ENCODE data around the gene MANSC1. TPM values are rescaled to one million over a fixed set of nuclear protein-coding genes. Genes with fewer than 3 reads are reported as not detected.

Gene MANSC1
- total and polyA plus RNA-seq, 9 of the 15 experiments (the other 6 are each of a cell fraction or from before 2014, with no cell fraction given) = 0.76 to 8.6 (median 3.1) TPM

DNA sequence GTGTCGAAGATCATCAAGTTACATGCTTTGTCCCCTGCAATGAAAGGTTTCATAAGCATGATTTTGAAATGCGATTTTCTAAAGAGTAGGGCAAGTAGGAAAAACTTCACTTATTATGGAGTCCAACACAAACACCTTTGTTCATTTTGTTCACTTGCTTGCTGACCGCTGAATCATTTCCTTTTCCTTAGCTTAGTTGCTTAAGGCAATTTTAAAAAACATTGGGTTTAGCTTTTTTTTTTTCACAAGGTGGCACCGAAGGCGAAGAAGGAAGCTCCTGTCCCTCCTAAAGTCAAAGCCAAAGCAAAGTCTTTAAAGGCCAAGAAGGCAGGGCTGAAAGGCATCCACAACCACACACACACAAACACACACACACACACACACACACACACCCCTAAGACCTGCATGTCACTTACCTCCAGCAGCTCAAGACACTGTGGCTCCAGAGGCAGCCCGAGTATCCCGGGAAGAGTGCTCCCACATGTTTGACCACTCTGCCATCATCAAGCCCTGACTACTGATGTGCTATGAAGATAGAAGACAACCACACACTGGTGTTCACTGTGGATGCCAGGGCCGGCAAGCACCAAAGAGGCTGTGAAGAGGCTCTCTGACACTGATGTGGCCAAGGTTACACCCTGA lies 11.4 kb downstream of the MANSC1 start:
- H4K20me1 ChIP-seq (replicated peaks; ENCODE audit: control insufficient read depth, insufficient read depth, low read length) = no peaks in the 10 kb centered on the region
- intact Hi-C loops (cut with micrococcal nuclease) (no loop called here), in situ Hi-C loops (cut with MboI) (loop anchor here (25.0 kb wide), 1 partner anchor 776 kb away; no protein-coding TSS in a partner anchor)
- H3K4me1 ChIP-seq (replicated peaks in 1 of 2; ENCODE audit: control insufficient read depth in 2 of 2, insufficient read depth in 2 of 2, low read length in 2 of 2) = no peaks in the 10 kb centered on the region
- H3K9ac ChIP-seq (ENCODE audit: insufficient read depth in 1 of 2, low read depth in 2 of 2, low read length in 2 of 2) = no peak overlapping the region
- H3K9me1 ChIP-seq (ENCODE audit: control insufficient read depth, insufficient read depth, low read length) = no peaks in the 10 kb centered on the region
- no TSS peak for BruUV-seq (replicated peaks)
- FAIRE-seq (no peak), ATAC-seq (no peak), DNase-seq (ENCODE audit: extremely low read depth in 1 of 4, low spot score in 3 of 4) (no peak)
- no peak overlapping the region for H3K27ac ChIP-seq (ENCODE audit: extremely low read depth, low read depth, low read length)
- H3K4me3 ChIP-seq = no peak overlapping the region
- no peak overlapping the region for H2AFZ ChIP-seq (ENCODE audit: low read depth, low read length)
- ChIA-PET POLR2A (interaction anchor here (0.5 to 0.7 kb wide), 2 partner anchors 198 to 365 kb away, joined by 3 read pairs; no protein-coding TSS in a partner anchor), CTCF (ENCODE audit: low intra/inter-chr PET ratio) (no interaction called here)
- 80% methylated on average over 7 of the region's 8 CpGs for WGBS (ENCODE audit: insufficient coverage, low coverage, missing lambda C conversion rate)
- no peak for TF ChIP-seq BMI1 (IDR thresholded peaks at IDR 0.05; ENCODE audit: low read length)
- TF ChIP-seq ZNF146 (CRISPR knock-in tag; IDR thresholded peaks at IDR 0.05; ENCODE audit: unreplicated experiment) = no peak
- no peak for TF ChIP-seq RBBP5 (IDR thresholded peaks at IDR 0.05; ENCODE audit: borderline replicate concordance, insufficient read depth, low read length, poor library complexity, severe bottlenecking)
- no peak for TF ChIP-seq CHD1 (IDR thresholded peaks at IDR 0.05; ENCODE audit: low read length)
- TF ChIP-seq FOXK1 (CRISPR knock-in tag; IDR thresholded peaks at IDR 0.05; ENCODE audit: borderline replicate concordance) = no peak
- no peak for TF ChIP-seq ZNF282 (CRISPR knock-in tag; IDR thresholded peaks at IDR 0.05)
- H3K36me3 ChIP-seq (ENCODE audit: control insufficient read depth, insufficient read depth, low read length) = no peaks in the 10 kb centered on the region; the same call in 2 of the 3 replicates
- no peaks in the 10 kb centered on the region for H3K9me3 ChIP-seq (replicated peaks; ENCODE audit: control insufficient read depth, insufficient read depth, low read depth, low read length)
- H3K79me2 ChIP-seq (ENCODE audit: control insufficient read depth, insufficient read depth, low read length) = no peaks in the 10 kb centered on the region
- H3K27me3 ChIP-seq (ENCODE audit: control insufficient read depth in 2 of 2, insufficient read depth in 2 of 2, low read length in 2 of 2) = no peaks in the 10 kb centered on the region
- no peak overlapping the region for H3K4me2 ChIP-seq (ENCODE audit: insufficient read depth, low read length)

Measured in K562 (cell line).